Measurements from ENCODE around the gene NGEF.

The NGEF gene

DNA sequence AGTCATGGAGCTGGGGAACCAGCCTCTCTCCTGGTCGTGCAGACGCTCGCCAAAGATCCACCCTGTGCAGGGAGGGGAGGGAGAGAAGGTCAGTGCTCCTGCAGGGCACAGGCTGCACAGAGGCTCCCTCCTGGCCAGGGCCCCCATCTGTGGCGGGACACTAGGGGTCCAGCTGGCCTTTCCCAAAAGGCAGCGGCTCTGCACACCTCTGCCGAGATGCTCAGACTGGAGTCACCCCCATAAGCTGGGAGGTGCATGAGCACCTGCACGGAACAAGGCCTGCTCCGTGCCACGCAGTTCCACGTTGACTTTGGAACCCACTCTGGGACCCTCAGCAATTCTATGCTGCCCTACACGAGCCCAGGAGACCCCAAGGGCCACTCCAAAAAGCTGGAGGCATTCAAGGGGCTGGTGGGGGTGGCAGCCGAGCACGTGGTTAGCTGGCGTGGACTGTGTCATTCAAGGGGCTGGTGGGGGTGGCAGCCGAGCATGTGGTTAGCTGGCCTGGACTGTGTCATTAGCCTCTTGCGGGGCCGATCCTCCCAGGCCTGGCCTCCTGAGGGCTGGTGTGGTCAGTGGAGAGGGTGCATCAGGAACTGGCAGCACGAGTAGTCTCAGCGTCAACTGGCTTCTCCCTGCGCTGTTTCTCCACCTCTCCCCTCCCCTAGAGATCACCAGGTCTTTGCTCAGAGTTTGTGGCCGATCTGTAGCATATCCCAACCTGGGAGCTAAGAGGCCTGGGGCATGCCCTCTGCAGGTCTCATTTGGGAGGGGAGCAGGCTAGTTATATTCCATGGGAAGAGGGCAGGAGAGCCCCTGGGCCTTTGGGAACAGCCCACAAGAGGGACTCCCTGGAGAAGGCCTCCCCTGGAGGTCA is 133.2 kb downstream of the NGEF start:
- DNase-seq = no peak

DNA sequence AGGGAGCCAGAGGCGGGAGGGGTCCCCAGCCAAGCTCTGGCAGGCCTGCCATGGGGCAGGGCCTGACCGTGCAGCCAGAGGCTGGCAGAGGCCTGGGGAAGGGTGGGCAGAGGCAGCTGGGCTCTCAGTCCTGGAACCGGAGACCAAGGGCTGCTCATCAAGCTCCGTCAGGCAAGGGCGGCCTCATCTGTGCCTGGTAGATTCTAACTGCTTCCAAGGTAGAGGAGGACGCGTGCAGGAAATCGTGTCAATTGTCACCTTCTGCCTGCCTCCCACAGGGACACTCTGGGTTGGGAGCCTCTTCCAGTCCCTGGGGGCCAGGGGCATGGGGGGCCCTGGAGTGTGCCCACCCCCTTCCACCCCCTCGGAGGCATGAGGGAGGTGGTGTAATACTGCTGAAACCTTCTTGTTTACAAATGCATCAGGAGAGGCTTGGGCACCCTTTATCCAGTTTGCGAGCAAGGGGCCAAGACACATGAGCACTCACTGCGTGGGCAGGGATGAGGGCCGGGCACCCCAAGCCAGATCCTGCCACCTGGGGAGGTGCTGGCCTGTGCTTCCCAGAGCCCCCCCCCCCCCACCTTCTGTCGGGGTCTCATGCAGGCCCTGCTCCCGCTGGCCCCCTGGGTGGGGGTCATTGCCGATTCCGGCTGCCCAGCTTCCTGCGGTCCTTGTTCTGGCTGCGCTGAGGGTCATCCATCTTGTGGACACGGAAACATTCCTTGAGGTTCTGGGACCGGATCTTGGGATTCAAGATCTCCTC is 134.0 kb downstream of the NGEF start:
- DNase-seq = no peak

GRCh38 chr2:232877940-232878511 is 135.0 kb downstream of the NGEF start:
- DNase-seq = no peak

DNA sequence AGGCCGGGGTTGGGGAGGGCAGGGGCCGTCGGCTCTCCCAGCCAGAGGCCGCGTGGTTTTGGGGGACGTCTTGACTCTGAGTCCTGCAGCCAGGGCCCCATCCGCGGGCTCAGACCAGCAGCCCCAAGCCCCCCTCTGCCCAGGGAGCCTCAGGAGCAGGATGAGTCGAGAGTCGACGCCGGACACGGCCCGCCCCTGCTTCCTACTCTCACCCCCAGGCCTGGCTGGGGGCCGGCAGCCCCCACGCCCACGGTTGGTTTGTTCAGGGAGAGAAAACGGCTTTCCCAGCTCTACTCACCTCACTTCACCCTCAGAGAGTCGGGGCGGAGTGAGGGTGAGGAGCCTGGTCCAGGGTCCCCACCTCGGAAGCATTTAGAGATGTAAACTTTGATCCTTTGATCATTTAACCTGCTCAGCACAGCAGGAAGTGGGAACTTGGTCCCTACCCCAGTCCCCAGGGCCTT is 136.0 kb downstream of the NGEF start:
- no peak for DNase-seq

- no peak for DNase-seq
These were observed 136.7 kb downstream of the NGEF start for GRCh38 chr2:232876161-232876977.

- no peak for DNase-seq
These were observed 137.6 kb downstream of the NGEF start for GRCh38 chr2:232875256-232876121.

DNA sequence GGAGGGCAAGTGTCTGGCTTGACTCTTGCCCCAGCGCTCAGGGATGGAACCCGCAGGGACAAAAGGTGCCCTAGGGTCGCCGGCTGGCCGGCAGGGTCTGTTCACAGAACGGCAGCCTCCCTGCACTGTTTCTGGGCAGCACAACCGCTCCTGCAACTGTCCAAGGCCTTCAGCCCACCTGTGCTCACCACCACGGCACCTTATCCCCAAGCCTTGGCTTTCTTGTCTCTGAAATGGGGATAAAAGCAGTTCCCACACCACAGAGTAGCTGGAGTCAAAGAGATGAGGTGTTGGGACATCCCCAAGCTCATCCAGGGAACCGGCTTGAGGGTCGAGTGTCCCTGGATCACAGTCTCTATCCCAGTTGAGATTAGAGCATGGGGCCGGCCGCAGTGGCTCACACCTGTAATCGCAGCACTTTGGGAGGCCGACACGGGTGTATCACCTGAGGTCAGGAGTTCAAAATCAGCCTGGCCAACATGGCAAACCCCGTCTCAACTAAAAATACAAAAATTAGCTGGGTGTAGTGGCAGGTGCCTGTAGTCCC is 138.3 kb downstream of the NGEF start:
- no peak for DNase-seq

GRCh38 chr2:232873909-232874641 is 139.0 kb downstream of the NGEF start:
- no peak for DNase-seq

- no peak for DNase-seq
These were observed 139.7 kb downstream of the NGEF start for GRCh38 chr2:232873292-232873908.

DNA sequence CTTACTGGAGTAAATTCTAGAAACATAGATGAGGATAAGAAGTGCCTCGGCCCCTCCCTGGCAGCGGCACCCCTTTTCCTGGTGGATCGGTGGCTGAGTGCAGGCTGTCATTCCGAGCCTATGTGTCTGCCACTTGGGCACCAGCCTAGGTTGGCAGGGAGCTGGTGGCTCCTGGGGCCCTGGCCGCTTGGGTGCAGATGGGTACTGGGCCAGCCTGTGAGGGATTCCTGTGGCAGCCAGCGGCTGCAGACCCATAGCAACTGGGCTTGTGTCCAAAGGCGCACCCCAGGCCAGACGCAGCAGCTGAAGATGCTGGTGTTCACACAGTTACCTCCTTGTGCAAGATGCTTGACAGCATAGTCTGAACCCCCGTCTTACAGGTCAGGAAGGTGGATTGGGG is 140.2 kb downstream of the NGEF start:
- DNase-seq = no peak

DNA sequence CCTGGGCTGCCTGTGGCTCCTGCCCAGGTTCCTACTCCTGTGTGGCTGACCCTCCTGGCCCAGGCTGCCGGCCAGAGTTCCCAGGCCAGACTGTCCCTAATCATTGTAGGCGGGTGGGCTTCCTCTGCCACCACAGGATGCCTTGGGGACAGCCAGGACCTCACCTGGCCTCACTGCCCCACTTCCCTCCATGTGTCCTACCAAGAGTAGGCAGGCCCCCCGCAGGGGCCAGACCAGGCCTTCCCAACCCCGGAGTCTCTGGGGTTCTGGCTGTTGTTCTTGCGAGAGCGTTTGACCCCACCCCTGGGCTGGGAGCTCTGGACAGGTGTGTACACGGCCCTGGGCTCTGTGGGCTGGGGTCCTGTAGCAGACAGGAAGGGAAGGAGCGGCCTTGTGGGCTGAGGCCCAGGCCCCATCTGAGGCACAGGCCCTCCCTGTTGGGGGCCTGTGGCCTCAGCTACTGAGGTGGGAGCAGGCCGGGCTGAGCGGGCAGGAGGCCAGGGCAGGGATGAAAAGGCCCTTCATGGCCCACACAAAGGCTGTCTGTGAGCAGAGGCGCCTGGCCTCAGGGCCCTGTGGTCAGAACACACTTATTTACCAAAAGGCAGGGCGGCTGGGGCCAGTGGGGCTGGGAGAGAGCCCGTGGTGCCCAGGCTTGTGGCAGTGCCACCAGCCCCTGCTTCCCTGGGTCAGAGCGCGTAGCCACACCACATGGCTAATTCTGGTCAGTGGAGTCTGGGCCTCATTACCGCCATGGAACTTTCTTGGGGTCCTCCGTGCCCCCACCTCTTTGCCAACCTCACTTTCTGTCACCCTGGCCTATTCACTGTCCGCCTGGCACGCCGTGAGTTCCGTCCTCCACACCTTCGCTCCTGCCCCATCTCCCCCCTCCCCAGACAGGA is 141.0 kb downstream of the NGEF start:
- DNase-seq = no peak

- DNase-seq = no peak
These were observed 141.6 kb downstream of the NGEF start for GRCh38 chr2:232871418-232871834.

DNA sequence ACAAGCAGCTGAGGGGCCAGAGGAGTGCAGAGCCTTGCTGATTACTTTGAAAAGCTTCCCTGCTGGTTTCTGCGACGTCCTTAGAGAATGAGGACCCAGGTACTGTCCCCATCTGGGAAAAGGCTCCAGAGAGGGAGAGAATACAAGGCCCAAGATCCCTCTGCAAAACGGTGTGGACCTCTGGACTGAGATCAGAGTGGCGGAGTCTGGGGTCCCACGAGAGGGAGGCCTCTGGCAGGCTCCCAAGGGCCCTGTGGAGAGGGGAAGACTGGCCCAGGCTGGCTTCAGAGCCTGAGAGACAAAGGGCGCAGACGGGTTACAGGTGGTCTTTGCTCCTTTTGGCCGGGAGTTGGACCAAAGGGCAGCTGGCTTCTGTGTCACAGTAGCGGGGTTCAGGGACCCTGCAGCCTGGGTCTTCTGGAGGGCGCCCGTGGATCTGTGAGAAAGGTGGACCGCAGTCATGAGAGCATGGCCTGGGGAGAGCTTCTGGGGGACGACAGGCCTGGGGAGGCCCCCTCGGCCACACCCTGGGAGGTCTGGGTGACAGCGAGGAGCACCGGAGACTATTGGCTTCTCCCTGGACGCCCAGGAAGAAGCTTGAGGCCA is 142.2 kb downstream of the NGEF start:
- DNase-seq = no peak

- no peak for DNase-seq
These were observed 142.9 kb downstream of the NGEF start, which contains the start of gene SNORC for GRCh38 chr2:232870018-232870765. SNORC (plus strand) TSS chr2:232870264; CDS start chr2:232870342, 78 bp downstream.

DNA sequence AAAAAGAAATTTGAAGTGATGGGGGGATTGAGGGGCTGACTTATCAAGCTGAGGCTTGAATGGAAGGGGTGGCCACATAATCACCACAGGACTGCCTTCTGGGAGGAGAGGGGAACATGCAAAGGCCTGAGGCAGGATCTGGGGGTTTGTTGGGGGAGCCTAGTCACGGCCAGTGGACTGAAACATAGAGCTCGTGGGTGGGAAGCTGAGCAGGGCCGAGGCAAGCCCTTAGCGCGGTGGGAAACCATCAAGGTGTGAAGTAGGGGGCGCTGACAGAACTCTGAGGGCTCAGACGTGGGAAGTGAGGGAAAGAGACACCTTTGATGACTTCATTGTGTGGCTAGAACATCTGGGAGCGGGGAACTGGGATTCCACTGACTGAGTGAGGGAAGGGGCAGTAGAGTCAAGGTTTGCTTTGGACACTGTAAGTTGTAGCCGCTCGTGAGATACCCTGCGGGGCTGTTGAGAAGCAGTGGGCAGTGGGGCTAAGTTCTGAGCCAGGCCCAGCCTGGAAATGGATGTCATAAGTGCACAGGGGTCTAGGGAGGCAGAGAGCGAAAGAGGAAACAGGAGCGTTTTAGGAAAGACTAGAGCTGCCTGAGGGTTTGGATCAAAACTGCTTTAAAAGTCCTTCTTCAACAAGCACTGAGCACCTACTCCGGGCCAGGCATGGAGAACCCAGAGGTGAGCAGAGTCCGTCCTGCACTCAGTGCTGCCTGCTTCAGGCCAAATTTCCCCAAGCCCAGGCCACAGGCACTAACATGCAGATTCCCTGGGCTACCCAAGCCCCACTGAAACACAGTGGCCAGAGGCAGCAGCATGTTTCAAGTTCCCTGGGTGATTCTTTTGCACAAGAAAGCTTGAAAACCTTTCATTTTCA is 143.7 kb downstream of the NGEF start:
- no peak for DNase-seq

DNA sequence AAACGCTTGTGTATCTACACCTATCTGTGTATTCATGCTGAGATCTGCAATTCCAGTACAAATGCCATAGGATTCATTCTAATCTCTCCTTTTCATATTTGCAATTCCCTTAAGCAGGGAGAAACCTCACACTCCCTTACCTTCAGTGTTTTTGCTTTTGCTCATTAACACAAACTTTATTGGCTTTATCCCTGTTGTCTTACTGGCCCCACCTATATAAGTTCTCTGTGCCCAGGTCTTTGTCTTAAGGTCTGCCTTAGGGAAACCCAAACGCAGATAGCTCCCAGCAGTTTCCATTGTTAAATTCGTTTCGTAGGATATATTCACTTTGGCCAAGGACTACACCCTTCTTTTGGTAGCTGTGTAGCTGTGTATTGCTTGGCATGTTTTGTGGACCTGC is 147.0 kb downstream of the NGEF start:
- DNase-seq = no peak

- no peak for DNase-seq
These were observed 147.9 kb downstream of the NGEF start for GRCh38 chr2:232865165-232865564.
